ENCODE results near the gene RHOF. TPM values are rescaled to one million over a fixed set of nuclear protein-coding genes. Genes with fewer than 3 reads are reported as not detected.
A peak's percentile ranks its signal among the peaks of the same experiment; 100 is the strongest.

Gene RHOF
- total and polyA plus RNA-seq, 2 of the 13 experiments (the other 11 are each of a cell fraction or from before 2014, with no cell fraction given), result 14.6 to 32.2 TPM

DNA sequence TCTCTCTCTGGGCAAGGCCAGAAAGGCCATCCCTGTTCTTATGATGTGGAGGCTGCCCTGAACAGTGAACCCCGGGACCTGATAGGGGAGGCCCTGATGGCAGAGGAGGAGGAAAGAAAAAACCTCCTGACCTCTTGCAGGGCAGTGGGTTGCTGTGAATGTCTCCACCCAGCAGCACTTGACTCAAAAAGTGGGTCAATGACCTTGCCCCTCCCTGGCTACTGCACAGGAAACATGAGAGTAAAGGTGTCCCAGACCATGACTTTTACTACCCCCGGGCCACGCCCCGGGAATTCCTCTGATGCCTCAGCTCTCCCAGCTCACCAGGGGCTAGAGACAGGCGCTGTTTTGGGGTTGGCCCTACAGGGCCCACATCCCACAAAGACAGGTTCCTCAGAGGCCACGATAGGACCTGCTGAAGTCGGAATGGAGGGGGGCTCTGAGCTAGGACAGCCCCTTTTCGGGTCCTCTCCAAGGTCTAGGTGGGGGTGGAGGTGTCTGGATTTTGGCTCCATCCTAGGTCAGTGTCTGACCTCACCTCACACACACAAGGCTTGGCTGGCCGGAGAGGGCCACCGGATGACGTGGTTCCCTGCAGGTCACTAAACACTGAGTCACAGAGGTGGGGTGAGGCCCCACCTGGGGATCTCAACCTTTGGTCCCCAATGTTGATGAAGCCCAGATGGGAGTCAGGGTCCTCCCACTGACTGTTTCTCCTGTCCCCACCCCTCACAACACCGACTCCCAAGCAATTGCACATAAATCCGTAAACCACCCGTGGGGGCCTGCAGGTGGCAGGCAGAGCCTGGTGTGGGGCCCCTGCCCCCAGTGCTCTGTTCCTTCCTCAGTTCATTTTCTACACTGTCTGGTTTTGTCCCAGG, 1.6 kb downstream of the RHOF start:
- BruUV-seq (replicated peaks), result no TSS peak
- Histone ChIP-seq H2AFZ (ENCODE audit: low read length) (no peak overlapping the region), H3K79me2 (ENCODE audit: insufficient read depth, low read length) (peaks cover 41% of the 10 kb centered on the region), H3K4me3 (replicated peaks in 1 of 3; ENCODE audit: insufficient read depth in 1 of 3, low read depth in 2 of 3, low read length in 3 of 3) (peak overlapping the region; percentile 71 to 79 (median 71)), H3K9me3 (ENCODE audit: low read length) (no peaks in the 10 kb centered on the region), H3K27ac (ENCODE audit: extremely low read length, insufficient read depth, low read length) (peak overlapping the region; percentile 85), H4K20me1 (ENCODE audit: insufficient read depth, low read length) (peaks cover 11% of the 10 kb centered on the region; the same call in 1 of the 2 replicates), H3K27me3 (ENCODE audit: control insufficient read depth in 1 of 2, insufficient read depth in 2 of 2, low read length in 2 of 2) (no peaks in the 10 kb centered on the region), H3K9ac (ENCODE audit: insufficient read depth, low read depth, low read length) (peak overlapping the region; percentile 82), H3K36me3 (replicated peaks in 1 of 2; ENCODE audit: control insufficient read depth in 1 of 2, insufficient read depth in 2 of 2, low read length in 2 of 2) (peaks cover 0 to 3% of the 10 kb centered on the region in 2 experiments; a peak in 3 of 5 replicates), H3K4me2 (ENCODE audit: low read depth, low read length) (peak overlapping the region; percentile 95), H3K4me1 (ENCODE audit: insufficient read depth, low read length) (peaks cover 95% of the 10 kb centered on the region)
- WGBS (ENCODE audit: low lambda C conversion rate), result 0% methylated on average over 4 of the region's 14 CpGs
- ChIA-PET POLR2A (interaction anchor here (0.6 to 14.0 kb wide), 7 partner anchors 10 to 131 kb away, joined by 3 to 393 read pairs (median 4); partner anchors contain the start of genes PSMD9 and SETD1B), CTCF (ENCODE audit: low intra/inter-chr PET ratio, low total read pairs) (interaction anchor here (2.6 to 3.9 kb wide), 3 partner anchors 14 to 94 kb away, joined by 12 to 89 read pairs (median 66); no protein-coding TSS in a partner anchor)
- peak; percentile 91 for DNase-seq (ENCODE audit: low spot score)
- intact Hi-C loops (cut with micrococcal nuclease; ENCODE audit: unreplicated experiment), result loop anchor here (5.0 kb wide), 1 partner anchor 95 kb away; no protein-coding TSS in a partner anchor
- peak; percentile 29 for ATAC-seq
- in situ Hi-C loops (cut with HindIII; ENCODE audit: extremely low pct_ligation_motif_present, low pct_unique_long_range_greater_than_20kb), result loop anchor here (5.0 kb wide), 1 partner anchor 95 kb away; the partner anchor contains the start of gene PSMD9
- peak; percentile 96 for FAIRE-seq
- TF ChIP-seq, protein P1, sequence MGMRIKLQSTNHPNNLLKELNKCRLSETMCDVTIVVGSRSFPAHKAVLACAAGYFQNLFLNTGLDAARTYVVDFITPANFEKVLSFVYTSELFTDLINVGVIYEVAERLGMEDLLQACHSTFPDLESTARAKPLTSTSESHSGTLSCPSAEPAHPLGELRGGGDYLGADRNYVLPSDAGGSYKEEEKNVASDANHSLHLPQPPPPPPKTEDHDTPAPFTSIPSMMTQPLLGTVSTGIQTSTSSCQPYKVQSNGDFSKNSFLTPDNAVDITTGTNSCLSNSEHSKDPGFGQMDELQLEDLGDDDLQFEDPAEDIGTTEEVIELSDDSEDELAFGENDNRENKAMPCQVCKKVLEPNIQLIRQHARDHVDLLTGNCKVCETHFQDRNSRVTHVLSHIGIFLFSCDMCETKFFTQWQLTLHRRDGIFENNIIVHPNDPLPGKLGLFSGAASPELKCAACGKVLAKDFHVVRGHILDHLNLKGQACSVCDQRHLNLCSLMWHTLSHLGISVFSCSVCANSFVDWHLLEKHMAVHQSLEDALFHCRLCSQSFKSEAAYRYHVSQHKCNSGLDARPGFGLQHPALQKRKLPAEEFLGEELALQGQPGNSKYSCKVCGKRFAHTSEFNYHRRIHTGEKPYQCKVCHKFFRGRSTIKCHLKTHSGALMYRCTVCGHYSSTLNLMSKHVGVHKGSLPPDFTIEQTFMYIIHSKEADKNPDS (CRISPR knock-in tag; IDR thresholded peaks at IDR 0.05), result no peak
- TF ChIP-seq ZNF670 (CRISPR knock-in tag; IDR thresholded peaks at IDR 0.05; ENCODE audit: borderline replicate concordance) (no peak), NCOA5 (CRISPR knock-in tag; IDR thresholded peaks at IDR 0.05) (no peak), MEIS2 (CRISPR knock-in tag; IDR thresholded peaks at IDR 0.05) (no peak; the same call in 1 of the 2 replicates), KLF15 (CRISPR knock-in tag; IDR thresholded peaks at IDR 0.05; ENCODE audit: borderline replicate concordance) (no peak), GFI1 (CRISPR knock-in tag; IDR thresholded peaks at IDR 0.05; ENCODE audit: borderline replicate concordance) (peak; percentile 45; the same call in 1 of the 2 replicates), RELA (CRISPR knock-in tag; IDR thresholded peaks at IDR 0.05) (no peak), ZNF773 (CRISPR knock-in tag; IDR thresholded peaks at IDR 0.05; ENCODE audit: borderline replicate concordance) (no peak), ZNF841 (CRISPR knock-in tag; IDR thresholded peaks at IDR 0.05; ENCODE audit: borderline replicate concordance) (no peak), GATAD2A (CRISPR knock-in tag; IDR thresholded peaks at IDR 0.05) (peak; percentile 50)
- TF ChIP-seq, protein P2, sequence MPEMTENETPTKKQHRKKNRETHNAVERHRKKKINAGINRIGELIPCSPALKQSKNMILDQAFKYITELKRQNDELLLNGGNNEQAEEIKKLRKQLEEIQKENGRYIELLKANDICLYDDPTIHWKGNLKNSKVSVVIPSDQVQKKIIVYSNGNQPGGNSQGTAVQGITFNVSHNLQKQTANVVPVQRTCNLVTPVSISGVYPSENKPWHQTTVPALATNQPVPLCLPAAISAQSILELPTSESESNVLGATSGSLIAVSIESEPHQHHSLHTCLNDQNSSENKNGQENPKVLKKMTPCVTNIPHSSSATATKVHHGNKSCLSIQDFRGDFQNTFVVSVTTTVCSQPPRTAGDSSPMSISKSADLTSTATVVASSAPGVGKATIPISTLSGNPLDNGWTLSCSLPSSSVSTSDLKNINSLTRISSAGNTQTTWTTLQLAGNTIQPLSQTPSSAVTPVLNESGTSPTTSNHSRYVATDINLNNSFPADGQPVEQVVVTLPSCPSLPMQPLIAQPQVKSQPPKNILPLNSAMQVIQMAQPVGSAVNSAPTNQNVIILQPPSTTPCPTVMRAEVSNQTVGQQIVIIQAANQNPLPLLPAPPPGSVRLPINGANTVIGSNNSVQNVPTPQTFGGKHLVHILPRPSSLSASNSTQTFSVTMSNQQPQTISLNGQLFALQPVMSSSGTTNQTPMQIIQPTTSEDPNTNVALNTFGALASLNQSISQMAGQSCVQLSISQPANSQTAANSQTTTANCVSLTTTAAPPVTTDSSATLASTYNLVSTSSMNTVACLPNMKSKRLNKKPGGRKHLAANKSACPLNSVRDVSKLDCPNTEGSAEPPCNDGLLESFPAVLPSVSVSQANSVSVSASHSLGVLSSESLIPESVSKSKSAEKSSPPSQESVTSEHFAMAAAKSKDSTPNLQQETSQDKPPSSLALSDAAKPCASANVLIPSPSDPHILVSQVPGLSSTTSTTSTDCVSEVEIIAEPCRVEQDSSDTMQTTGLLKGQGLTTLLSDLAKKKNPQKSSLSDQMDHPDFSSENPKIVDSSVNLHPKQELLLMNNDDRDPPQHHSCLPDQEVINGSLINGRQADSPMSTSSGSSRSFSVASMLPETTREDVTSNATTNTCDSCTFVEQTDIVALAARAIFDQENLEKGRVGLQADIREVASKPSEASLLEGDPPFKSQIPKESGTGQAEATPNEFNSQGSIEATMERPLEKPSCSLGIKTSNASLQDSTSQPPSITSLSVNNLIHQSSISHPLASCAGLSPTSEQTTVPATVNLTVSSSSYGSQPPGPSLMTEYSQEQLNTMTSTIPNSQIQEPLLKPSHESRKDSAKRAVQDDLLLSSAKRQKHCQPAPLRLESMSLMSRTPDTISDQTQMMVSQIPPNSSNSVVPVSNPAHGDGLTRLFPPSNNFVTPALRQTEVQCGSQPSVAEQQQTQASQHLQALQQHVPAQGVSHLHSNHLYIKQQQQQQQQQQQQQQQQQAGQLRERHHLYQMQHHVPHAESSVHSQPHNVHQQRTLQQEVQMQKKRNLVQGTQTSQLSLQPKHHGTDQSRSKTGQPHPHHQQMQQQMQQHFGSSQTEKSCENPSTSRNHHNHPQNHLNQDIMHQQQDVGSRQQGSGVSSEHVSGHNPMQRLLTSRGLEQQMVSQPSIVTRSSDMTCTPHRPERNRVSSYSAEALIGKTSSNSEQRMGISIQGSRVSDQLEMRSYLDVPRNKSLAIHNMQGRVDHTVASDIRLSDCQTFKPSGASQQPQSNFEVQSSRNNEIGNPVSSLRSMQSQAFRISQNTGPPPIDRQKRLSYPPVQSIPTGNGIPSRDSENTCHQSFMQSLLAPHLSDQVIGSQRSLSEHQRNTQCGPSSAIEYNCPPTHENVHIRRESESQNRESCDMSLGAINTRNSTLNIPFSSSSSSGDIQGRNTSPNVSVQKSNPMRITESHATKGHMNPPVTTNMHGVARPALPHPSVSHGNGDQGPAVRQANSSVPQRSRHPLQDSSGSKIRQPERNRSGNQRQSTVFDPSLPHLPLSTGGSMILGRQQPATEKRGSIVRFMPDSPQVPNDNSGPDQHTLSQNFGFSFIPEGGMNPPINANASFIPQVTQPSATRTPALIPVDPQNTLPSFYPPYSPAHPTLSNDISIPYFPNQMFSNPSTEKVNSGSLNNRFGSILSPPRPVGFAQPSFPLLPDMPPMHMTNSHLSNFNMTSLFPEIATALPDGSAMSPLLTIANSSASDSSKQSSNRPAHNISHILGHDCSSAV (CRISPR knock-in tag; IDR thresholded peaks at IDR 0.05; ENCODE audit: borderline replicate concordance), result no peak

Data from HepG2 (cell line).